ENCODE data around the gene DAND5. TPM values are rescaled to one million over a fixed set of nuclear protein-coding genes. Genes with fewer than 3 reads are reported as not detected.

The DAND5 gene
- total and polyA plus RNA-seq, 5 donors from 2014 or later = not detected

DNA sequence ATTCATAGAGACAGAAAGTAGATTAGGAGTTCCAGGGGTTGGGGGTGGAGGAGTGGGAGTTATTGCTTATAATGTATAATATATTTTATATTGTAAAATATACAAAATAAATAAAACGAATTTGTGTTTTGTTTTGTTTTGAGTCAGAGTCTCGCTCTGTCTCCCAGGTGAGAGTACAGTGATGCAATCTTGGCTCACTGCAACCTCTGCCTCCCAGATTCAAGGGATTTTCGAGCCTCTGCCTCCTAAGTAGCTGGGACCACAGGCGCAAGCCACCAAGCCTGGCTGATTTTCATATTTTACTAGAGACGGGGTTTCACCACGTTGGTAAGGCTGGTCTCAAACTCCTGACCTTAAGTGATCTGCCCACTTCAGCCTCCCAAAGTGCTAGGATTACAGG is 9.9 kb upstream of the DAND5 start:
- Histone ChIP-seq H3K9me3 (ENCODE audit: control insufficient read depth in 2 of 2, low read length in 2 of 2) (no peaks in the 10 kb centered on the region), H3K27ac (ENCODE audit: insufficient read depth, low read length, poor library complexity, severe bottlenecking) (no peak overlapping the region), H3K4me3 (ENCODE audit: low read depth, low read length) (no peak overlapping the region), H3K36me3 (ENCODE audit: control insufficient read depth, insufficient read depth, low read length) (peaks cover 3% of the 10 kb centered on the region), H3K4me1 (ENCODE audit: control insufficient read depth, insufficient read depth, low read length, poor library complexity, severe bottlenecking) (peaks cover 21% of the 10 kb centered on the region), H3K27me3 (ENCODE audit: control insufficient read depth, insufficient read depth, low read length) (no peaks in the 10 kb centered on the region)
- Mint-ChIP-seq H3K9me3 (no peaks in the 10 kb centered on the region), H3K36me3 (peaks cover 6% of the 10 kb centered on the region), H3K4me3 (no peak overlapping the region), H3K27ac (no peak overlapping the region), H3K27me3 (peaks cover under 1% of the 10 kb centered on the region), H3K4me1 (peaks cover 8 to 30% (median 18%) of the 10 kb centered on the region in 4 donors)
- no peak for ATAC-seq (ENCODE audit: low read depth in 2 of 2)
- no peak for DNase-seq

DNA sequence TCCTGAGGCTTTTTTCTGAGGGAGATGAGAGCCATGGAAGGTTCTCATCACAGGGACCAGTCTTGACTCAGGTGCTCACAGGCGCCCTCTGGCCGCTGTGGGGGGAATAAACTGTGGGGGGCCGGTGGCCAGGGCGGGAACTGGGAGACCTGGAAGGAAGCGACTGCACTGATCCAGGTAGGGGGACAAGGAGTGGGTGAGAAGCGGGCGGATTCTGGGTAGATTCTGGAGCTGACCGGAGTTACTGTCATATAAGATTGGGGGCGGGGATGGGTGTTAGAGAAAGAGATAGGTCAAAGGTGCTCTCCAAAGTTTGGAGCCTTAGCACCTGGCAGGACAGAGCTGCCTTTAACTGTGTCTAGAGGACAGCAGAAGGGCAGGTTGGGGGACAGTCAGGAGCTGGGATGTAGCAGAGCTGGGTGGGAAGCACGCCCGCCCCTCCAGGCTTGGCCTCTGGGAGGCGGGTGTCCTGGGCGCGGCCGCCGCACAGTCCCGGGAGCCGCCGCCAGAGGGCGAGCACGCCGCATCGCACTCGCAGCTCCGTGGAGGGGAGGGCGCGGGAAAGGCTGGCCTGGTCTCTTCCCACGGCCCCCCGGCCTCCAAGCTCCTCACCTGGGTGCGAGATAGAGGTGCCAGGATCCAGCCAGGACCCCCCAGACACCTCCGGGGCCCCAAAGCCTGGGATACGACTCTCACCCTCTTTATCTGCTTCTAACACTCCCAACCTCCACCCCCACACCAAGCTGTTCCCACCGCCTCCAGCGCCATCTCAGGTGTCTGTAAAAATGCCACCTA is 4.2 kb upstream of the DAND5 start:
- Histone ChIP-seq H3K9me3 (ENCODE audit: control insufficient read depth in 2 of 2, low read length in 2 of 2) (no peaks in the 10 kb centered on the region), H3K27ac (ENCODE audit: insufficient read depth, low read length, poor library complexity, severe bottlenecking) (no peak overlapping the region), H3K27me3 (ENCODE audit: control insufficient read depth, insufficient read depth, low read length) (no peaks in the 10 kb centered on the region), H3K4me1 (ENCODE audit: control insufficient read depth, insufficient read depth, low read length, poor library complexity, severe bottlenecking) (peaks cover 9% of the 10 kb centered on the region), H3K4me3 (ENCODE audit: low read depth, low read length) (peak overlapping the region; percentile 71), H3K36me3 (ENCODE audit: control insufficient read depth, insufficient read depth, low read length) (no peaks in the 10 kb centered on the region)
- ATAC-seq (ENCODE audit: low read depth in 2 of 2) = peak; percentile 95 to 96
- Mint-ChIP-seq H3K36me3 (no peaks in the 10 kb centered on the region), H3K27ac (peak overlapping the region in 2 of 3 donors; percentile 31 to 91), H3K27me3 (peaks cover 5% of the 10 kb centered on the region), H3K4me3 (peak overlapping the region; percentile 84 to 97 (median 88)), H3K4me1 (peaks cover 0 to 12% (median 6%) of the 10 kb centered on the region in 4 donors), H3K9me3 (peaks cover 0 to under 1% (median 0%) of the 10 kb centered on the region in 7 donors)
- peak; percentile 62 to 79 (median 79) for DNase-seq

DNA sequence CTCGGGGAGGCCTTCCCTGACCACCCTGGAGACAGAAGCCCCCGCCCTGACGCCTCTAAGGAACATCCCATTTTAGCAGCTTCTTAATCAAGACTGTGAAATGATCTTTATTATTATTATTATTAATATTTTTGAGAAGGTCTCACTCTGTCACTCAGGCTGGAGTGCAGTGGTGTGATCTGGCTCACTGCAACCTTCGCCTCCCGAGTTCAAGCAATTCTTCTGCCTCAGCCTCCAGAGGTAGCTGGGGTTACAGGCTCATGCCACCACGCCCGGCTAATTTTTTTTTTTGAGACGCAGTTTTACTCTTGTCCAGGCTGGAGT is 3.6 kb upstream of the DAND5 start:
- Mint-ChIP-seq H3K36me3 (no peaks in the 10 kb centered on the region), H3K27me3 (peaks cover 5% of the 10 kb centered on the region), H3K27ac (peak overlapping the region in 1 of 3 donors; percentile 89), H3K4me3 (peak overlapping the region in 3 of 4 donors; percentile 31 to 86 (median 80)), H3K9me3 (peaks cover 0 to 1% (median 0%) of the 10 kb centered on the region in 7 donors), H3K4me1 (peaks cover 0 to 12% (median 6%) of the 10 kb centered on the region in 4 donors)
- DNase-seq (no peak), ATAC-seq (ENCODE audit: low read depth in 2 of 2) (no peak)
- Histone ChIP-seq H3K27me3 (ENCODE audit: control insufficient read depth, insufficient read depth, low read length) (no peaks in the 10 kb centered on the region), H3K4me3 (ENCODE audit: low read depth, low read length) (no peak overlapping the region), H3K27ac (ENCODE audit: insufficient read depth, low read length, poor library complexity, severe bottlenecking) (no peak overlapping the region), H3K4me1 (ENCODE audit: control insufficient read depth, insufficient read depth, low read length, poor library complexity, severe bottlenecking) (peaks cover 9% of the 10 kb centered on the region), H3K36me3 (ENCODE audit: control insufficient read depth, insufficient read depth, low read length) (no peaks in the 10 kb centered on the region), H3K9me3 (ENCODE audit: control insufficient read depth in 2 of 2, low read length in 2 of 2) (no peaks in the 10 kb centered on the region)

DNA sequence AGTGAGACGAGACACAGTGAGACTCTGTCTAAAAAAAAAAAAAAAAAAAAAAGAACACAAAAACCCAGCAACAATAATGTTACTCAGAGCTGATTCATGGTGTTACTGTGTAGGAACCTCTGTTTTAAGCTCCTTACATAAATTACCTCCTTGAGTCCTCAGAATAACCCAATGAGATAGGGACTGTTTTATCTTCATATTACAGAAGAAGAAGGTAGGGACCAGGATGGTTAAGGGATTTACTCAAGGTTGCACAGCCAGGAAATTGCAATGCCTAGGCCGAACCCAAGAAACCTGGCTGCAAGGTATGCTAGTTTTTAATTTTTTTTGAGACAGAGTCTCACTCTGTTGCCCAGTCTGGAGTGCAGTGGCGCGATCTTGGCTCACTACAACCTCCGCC is 1.5 kb upstream of the DAND5 start:
- Mint-ChIP-seq H3K27me3 (peaks cover 5% of the 10 kb centered on the region), H3K36me3 (no peaks in the 10 kb centered on the region), H3K4me3 (no peak overlapping the region), H3K4me1 (peaks cover 0 to 12% (median 6%) of the 10 kb centered on the region in 4 donors), H3K9me3 (peaks cover 0 to 1% (median 0%) of the 10 kb centered on the region in 7 donors), H3K27ac (no peak overlapping the region)
- H3K4me3 ChIP-seq (ENCODE audit: low read depth, low read length) = no peak overlapping the region
- H3K27me3 ChIP-seq (ENCODE audit: control insufficient read depth, insufficient read depth, low read length) = no peaks in the 10 kb centered on the region
- H3K4me1 ChIP-seq (ENCODE audit: control insufficient read depth, insufficient read depth, low read length, poor library complexity, severe bottlenecking) = peaks cover 9% of the 10 kb centered on the region
- no peaks in the 10 kb centered on the region for H3K36me3 ChIP-seq (ENCODE audit: control insufficient read depth, insufficient read depth, low read length)
- no peak overlapping the region for H3K27ac ChIP-seq (ENCODE audit: insufficient read depth, low read length, poor library complexity, severe bottlenecking)
- DNase-seq (no peak), ATAC-seq (ENCODE audit: low read depth in 2 of 2) (no peak)
- no peaks in the 10 kb centered on the region for H3K9me3 ChIP-seq (ENCODE audit: control insufficient read depth in 2 of 2, low read length in 2 of 2)

DNA sequence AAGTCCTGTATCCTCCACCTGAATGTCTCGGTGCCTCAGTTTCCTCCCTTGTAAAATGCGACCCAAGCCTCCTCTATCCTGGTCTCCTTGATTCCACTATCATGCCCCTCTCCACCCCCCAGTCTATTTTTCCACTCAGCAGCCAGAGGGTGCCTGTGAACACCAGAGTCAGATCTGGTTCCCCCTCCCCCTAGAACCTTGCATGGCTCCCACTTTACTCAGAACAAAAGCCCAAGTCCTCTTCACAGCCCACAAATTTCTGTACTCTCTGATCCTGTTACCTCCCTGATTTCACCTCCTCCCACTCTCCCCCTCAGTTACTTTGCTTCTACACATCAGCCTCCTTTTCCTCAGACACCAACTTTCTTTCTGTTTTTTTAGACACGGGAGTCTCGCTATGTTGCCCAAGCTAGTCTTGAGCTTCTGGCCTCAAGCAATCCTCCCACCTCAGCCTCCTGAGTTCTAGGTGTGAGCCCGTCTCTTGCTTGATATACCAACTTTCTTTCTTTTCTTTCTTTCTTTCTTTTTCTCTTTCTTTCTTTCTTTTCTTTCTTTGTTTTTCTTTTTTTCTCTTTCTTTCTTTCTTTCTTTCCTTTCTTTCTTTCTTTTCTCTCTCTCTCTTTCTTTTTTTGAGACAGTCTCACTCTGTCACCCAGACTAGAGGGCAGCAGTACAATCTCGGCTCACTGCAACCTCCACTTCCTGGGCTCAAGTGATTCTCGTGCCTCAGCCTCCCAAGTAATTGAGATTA is 869 bp downstream of the DAND5 start:
- Mint-ChIP-seq H3K4me3 (peak overlapping the region in 1 of 4 donors; percentile 38), H3K4me1 (peaks cover 0 to 7% (median 2%) of the 10 kb centered on the region in 4 donors), H3K27ac (no peak overlapping the region), H3K36me3 (no peaks in the 10 kb centered on the region), H3K9me3 (peaks cover 0 to 1% (median 0%) of the 10 kb centered on the region in 7 donors), H3K27me3 (no peaks in the 10 kb centered on the region)
- no peaks in the 10 kb centered on the region for H3K9me3 ChIP-seq (ENCODE audit: control insufficient read depth in 2 of 2, low read length in 2 of 2)
- H3K4me1 ChIP-seq (ENCODE audit: control insufficient read depth, insufficient read depth, low read length, poor library complexity, severe bottlenecking) = peaks cover 5% of the 10 kb centered on the region
- no peak overlapping the region for H3K4me3 ChIP-seq (ENCODE audit: low read depth, low read length)
- H3K36me3 ChIP-seq (ENCODE audit: control insufficient read depth, insufficient read depth, low read length) = no peaks in the 10 kb centered on the region
- H3K27me3 ChIP-seq (ENCODE audit: control insufficient read depth, insufficient read depth, low read length) = no peaks in the 10 kb centered on the region
- no peak for ATAC-seq (ENCODE audit: low read depth in 2 of 2)
- H3K27ac ChIP-seq (ENCODE audit: insufficient read depth, low read length, poor library complexity, severe bottlenecking) = no peak overlapping the region
- DNase-seq = no peak

DNA sequence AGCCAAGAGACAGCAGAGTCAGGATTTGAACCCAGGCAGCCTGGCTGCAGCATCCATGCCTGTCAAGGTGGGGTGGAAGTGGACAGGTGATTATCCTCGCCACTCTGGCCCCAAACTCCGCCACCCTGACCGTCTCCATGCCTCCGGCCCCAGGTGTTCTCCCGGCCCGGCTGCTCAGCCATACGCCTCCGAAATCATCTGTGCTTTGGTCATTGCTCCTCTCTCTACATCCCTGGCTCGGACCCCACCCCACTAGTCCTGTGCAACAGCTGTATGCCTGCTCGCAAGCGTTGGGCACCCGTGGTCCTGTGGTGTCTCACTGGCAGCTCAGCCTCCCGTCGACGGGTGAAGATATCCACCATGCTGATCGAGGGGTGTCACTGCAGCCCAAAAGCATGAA is 3.9 kb downstream of the DAND5 start:
- Mint-ChIP-seq H3K27me3 (peaks cover 16% of the 10 kb centered on the region), H3K9me3 (peaks cover 0 to 1% (median 0%) of the 10 kb centered on the region in 7 donors), H3K4me1 (peaks cover 0 to 4% (median under 1%) of the 10 kb centered on the region in 4 donors), H3K36me3 (peaks cover 3% of the 10 kb centered on the region), H3K4me3 (no peak overlapping the region), H3K27ac (no peak overlapping the region)
- Histone ChIP-seq H3K27me3 (ENCODE audit: control insufficient read depth, insufficient read depth, low read length) (peaks cover 2% of the 10 kb centered on the region), H3K4me1 (ENCODE audit: control insufficient read depth, insufficient read depth, low read length, poor library complexity, severe bottlenecking) (no peaks in the 10 kb centered on the region), H3K27ac (ENCODE audit: insufficient read depth, low read length, poor library complexity, severe bottlenecking) (no peak overlapping the region), H3K36me3 (ENCODE audit: control insufficient read depth, insufficient read depth, low read length) (no peaks in the 10 kb centered on the region), H3K4me3 (ENCODE audit: low read depth, low read length) (no peak overlapping the region), H3K9me3 (ENCODE audit: control insufficient read depth in 2 of 2, low read length in 2 of 2) (no peaks in the 10 kb centered on the region)
- DNase-seq = no peak
- no peak for ATAC-seq (ENCODE audit: low read depth in 2 of 2)

DNA sequence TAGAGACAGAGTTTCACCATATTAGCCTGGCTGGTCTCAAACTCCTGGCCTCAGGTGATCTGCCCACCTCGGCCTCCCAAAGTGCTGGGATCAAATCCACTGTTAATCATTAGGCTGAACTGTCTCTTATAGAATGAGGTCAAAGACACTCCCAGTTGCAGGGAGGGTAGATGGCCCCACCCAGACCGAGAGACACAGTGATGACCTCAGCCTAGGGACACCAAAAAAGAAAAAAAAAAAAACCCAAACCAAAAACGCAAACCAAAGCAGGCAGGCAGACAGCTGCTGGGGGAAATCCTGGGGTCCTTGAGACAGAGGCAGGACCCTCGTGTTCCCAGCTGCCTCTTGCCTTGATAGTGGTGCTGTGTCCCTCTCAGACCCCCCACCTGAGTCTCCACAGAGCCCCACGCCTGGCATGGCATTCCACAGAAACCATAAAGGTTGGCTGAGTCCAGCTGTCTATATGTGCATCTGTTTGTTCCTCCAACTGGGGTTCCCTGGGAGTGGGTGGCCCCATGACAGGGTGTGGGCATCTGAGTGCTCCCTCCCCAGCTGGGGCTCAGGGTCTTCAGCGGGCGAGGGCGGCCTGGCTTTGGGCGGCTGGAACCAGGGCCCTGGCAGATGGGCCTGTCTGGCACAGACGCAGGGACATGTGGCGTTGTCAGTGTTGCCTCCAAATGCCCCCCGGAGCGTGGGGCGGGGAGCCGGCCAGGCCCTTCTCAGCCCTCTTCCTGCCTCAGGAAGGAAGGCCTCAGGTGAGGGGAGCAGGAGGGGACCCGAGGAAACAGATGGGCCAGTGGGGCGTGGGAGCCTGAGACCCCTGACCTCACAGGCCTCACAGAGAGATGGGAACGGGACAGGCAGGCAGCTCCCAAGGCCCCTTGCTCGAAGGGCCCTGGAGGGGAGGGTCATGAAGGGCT is 5.2 kb downstream of the DAND5 start:
- Mint-ChIP-seq H3K9me3 (peaks cover 0 to 1% (median 0%) of the 10 kb centered on the region in 7 donors), H3K27ac (no peak overlapping the region), H3K4me3 (no peak overlapping the region), H3K4me1 (peaks cover 0 to 4% (median under 1%) of the 10 kb centered on the region in 4 donors), H3K36me3 (peaks cover 3% of the 10 kb centered on the region), H3K27me3 (peaks cover 18% of the 10 kb centered on the region)
- Histone ChIP-seq H3K4me1 (ENCODE audit: control insufficient read depth, insufficient read depth, low read length, poor library complexity, severe bottlenecking) (no peaks in the 10 kb centered on the region), H3K27me3 (ENCODE audit: control insufficient read depth, insufficient read depth, low read length) (peaks cover 5% of the 10 kb centered on the region), H3K36me3 (ENCODE audit: control insufficient read depth, insufficient read depth, low read length) (no peaks in the 10 kb centered on the region), H3K27ac (ENCODE audit: insufficient read depth, low read length, poor library complexity, severe bottlenecking) (no peak overlapping the region), H3K4me3 (ENCODE audit: low read depth, low read length) (no peak overlapping the region), H3K9me3 (ENCODE audit: control insufficient read depth in 2 of 2, low read length in 2 of 2) (no peaks in the 10 kb centered on the region)
- DNase-seq (no peak), ATAC-seq (ENCODE audit: low read depth in 2 of 2) (no peak)
